ENCODE measurements around the gene PRSS33.

The PRSS33 gene

DNA sequence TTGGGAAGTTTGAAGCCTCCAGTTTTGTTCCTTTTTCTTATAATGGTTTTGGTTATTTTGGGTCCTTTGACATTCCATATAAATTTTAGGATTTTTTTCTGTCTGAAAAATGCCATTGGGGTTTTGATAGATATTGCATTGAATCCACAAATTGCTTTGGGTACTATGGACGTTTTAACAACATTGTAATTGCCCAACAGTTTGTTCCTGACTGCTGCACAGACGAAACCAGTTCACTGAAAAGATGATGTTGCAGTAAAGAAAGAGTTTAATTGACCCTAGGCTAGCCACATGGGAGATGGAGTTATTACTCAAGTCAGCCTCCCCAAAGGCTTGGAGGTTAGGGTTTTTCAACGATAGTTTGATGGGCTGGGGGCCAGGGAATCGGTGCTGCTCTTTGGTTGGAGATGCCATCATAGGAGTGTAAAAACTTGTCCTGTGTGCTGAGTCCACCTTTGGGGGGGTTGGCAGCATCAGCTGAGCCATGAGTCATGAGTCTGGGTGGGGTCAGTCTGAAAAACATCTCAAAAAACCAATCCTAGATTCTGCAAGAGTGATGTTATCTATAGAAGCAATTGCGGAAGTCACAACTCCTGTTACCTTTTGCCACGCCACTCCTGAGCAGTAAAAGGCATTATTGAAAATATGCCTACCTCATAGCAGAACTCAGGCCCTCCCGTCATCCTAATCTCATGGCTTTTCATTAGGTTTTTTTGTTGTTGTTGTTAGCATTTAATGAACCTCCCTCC lies 8.2 kb upstream of the PRSS33 start:
- no peak for FAIRE-seq

DNA sequence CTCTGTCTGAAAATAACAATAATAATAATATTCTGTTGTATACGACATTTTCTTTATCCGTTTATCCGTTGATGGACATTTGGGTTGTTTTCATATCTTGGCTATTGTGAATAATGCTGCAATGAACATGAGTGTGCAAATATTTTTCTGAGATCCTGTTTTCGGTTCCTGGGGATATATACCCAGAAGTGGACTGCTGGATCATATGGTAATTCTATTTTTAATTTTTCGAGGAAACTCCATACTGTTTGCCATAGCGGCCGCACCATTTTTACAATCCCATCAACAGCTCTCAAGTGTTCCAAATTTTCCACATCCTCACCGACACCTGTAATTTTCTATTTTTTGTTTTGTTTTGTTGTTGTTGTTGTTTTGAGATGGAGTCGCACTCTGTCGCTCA lies 5.6 kb upstream of the PRSS33 start:
- FAIRE-seq: no peak

GRCh38 chr16:2791174-2791573 lies 3.8 kb upstream of the PRSS33 start:
- FAIRE-seq: no peak

DNA sequence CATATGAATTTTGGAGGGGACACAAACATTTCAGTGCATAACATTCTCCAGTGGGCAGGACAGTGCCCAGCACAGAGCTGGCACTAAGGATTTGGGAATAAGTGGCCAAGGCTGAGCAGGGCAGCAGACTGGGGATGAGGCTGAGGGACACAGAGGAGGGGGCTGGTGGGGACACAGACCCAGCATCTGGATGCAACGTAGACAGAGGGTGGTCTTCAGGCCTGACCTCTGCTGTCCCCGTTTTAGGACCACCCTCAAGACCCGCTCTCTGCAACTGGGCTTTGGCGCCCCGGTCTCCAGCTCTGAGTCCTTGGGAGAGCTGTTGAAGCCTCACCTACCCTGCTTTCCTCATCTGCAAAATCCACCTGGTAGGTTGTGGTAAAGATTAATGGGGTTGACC lies 3.3 kb upstream of the PRSS33 start:
- FAIRE-seq: no peak

DNA sequence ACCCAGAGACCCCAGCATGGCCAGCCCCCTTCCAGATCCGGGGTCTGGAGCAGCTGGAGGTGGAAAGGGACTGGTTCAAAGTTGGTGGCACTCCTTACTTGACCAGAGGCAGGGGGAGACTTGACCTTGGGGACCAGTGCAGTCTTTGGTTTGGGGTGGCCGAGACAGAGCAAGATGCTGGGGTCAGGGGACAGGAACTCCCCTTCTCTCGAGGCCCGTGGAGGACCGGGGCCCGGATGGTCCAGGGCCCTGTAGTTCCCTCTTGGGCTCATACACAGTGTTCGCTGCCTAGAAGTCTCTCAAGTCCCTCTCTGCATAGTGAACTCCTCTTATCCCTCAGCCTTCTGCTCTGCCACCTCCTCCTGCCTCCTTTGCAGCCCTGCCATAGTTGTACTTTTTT lies 601 bp upstream of the PRSS33 start:
- FAIRE-seq: no peak

- no peak for FAIRE-seq
These were observed 571 bp downstream of the PRSS33 start for GRCh38 chr16:2786826-2787151.

- no peak for FAIRE-seq
These were observed 1.1 kb downstream of the PRSS33 start for GRCh38 chr16:2786061-2786825.

- no peak for FAIRE-seq
These were observed 2.0 kb downstream of the PRSS33 start for GRCh38 chr16:2785101-2785991.

GRCh38 chr16:2784358-2785100 lies 2.8 kb downstream of the PRSS33 start:
- no peak for FAIRE-seq

- FAIRE-seq: no peak
These were observed 3.6 kb downstream of the PRSS33 start for GRCh38 chr16:2783581-2784357.

GRCh38 chr16:2782583-2783351 lies 4.6 kb downstream of the PRSS33 start:
- no peak for FAIRE-seq

- FAIRE-seq: no peak
These were observed 7.1 kb downstream of the PRSS33 start for GRCh38 chr16:2779978-2780898.

DNA sequence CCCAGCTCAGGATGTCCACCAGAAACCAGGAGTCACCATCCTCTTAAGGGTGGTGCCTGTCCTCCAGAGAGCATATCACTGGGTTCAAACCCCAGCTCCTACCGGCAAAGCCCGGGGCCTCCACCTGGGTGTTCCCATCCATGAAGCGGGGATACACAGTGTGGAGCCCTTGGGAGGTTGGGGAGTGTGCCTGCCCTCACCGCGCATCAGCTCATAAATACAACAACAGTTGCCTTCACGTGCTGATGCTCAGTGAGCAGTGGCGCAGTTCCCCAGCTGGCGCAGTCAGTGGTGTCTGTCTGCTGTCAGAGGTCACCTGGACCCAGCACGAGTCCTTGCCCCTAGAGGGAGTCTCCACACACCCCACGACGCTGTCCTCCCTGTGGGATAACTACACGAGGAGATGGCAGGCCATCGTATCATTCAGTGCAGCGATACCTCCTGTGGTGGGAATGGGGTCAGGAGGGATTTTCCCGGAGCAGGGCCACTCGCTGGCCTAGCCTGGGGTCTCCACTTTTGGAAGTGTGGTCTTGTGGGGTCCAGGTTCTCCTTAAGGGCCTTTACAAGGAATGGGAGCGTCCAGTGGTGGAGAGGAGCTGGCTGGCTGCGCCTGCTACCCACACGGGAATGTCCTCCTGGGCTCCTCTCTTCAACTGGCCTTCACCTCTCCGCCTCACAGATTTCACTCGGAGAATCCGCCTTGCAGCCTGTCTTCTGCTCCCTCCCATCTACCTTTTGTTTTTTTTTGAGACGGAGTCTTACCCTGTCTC lies 8.0 kb downstream of the PRSS33 start:
- FAIRE-seq: no peak

DNA sequence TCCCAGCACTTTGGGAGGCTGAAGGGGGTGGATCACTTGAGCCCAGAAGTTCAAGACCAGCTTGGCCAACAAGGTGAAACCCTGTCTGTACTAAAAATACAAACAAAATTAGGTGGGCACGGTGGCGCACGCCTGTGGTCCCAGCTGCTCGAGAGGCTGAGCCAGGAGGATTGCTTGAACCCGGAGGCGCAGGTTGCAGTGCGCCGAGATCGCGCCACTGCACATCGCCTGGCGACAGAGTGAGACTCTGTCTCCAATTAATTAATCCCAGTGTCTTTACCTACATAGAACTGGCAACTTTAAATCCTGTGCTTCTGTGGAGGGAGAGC lies 8.8 kb downstream of the PRSS33 start:
- no peak for FAIRE-seq

DNA sequence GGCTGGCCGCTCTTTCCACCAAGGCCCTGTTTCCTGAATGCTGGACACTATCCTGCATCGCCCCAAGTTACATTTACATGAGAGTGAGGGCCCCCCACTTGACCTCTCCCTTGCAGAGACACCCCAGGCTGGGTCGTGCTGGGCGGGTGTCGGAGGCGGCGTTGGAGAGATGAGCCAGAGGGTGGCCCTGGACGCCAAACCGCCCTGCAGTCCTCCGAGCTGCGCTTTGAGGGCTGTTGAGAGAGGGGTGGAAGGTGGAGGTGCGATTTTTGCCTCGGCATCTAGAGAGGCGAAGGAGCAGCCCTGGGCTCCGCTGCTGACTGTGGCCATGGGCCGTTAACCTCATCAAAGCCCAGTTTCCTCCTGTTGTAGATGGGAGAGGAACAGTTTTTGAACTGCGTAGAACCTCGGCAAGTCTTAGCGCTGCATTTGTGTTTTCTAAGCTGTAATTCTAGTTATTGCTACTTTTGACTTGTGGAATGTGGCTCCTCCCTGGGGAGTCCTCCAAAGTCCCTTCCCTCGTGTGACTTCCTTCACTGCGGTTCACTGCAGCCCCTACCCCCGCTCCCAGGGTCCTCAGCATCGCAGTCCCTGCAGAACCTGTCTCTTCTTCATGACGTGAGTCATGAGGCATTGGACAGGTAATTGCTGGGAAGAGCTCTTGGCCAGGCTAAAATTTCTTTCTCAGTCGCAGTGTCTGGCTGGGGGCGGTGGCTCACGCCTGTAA lies 9.3 kb downstream of the PRSS33 start:
- FAIRE-seq: no peak

DNA sequence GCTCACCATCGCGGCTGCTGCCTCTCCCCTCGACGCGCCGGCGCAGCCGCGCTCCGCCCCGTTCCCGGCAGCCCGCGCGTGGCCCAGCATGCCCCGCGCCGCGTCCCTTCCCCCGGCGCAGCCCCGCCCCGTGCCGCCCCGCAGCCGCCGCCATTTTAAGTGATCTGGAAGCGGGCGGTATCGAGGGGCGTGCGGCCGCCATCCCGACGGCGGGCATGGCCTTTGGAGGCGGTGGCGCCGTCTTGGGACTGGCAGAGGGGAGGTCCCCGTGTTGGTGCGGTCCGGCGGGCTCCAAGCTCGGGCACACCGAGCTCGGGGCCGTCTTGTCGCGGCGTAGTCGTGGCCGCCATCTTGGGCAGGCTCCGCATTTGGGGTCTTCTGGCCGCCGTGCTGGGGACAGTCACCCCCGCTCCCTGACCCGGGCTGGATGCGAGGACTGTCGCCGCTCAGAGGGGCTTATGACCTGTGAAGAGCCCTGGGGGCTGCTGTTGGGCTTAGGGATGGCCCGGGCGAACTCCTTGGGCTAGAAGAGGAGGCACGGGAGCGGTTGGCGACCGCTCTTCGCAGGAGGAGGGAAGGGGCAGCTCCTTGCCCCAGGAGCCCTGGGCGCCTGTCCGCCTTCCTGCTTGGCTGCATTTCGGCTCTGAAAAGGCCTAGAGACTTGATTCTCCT lies 10.0 kb downstream of the PRSS33 start, which contains the start of gene ELOB:
ELOB (minus strand) TSS at position 50 of the 672 bp plus-strand sequence; CDS start at position 9, 41 bp downstream.
- no peak for FAIRE-seq

- FAIRE-seq: no peak
These were observed 10.7 kb downstream of the PRSS33 start for GRCh38 chr16:2776500-2777139.
